Jurkat, Clone E6-1 (cell line): Measurements from ENCODE around the gene PRRC2A.

Experiments
- DNase-seq: peaks from one replicate; pipeline ENCODE4 v3.0.0-alpha.2; 2011; ENCODE audit warnings: low read depth, low spot score
- H3K4me3 ChIP-seq: 2 replicates; pipeline ENCODE4 v1.5.1; 2011; ENCODE audit warnings: mild to moderate bottlenecking, low read length, control low read depth, moderate library complexity

The PRRC2A gene

DNA sequence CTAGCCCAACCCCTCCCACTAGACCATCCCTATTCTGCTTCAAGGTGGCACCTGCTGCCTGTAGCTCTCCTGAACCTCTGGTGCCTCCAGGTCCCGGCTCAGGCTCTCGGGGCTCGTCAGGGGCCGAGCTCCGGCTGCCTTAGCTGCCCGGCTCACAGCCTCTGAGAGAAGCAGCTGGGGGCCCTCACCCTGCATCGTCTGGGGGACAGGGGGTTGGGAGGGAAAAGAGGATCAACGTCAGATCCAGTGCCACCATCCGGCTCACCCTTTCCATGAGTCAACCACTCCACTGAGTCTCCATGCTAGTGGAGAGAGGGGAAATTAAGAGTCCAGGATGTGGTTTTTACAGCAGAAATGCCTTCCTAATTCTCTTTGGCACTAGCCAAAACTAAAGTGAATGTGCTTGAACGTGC is 18.9 kb downstream of the PRRC2A start:
- DNase-seq: no peak
- no peak overlapping the region for H3K4me3 ChIP-seq

DNA sequence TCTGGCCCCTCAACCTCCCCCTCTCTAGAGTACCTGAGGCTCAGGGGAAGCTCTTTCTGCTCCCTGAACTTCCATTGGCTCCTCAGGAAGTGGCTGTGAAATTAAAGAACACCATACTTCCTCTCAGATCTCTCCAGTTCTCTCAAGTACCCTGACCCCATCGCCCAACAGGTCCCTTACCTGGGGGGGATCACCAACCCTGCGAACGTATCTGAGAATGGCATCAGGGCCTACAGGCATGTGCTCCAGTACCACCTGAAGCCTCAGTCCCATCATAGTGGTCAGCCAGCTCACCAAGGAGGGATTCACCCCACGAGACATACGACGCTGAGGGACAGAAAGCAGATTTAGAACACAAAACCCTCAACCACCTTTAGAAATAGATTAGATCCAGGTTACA is 20.1 kb downstream of the PRRC2A start:
- no peak for DNase-seq
- no peak overlapping the region for H3K4me3 ChIP-seq

DNA sequence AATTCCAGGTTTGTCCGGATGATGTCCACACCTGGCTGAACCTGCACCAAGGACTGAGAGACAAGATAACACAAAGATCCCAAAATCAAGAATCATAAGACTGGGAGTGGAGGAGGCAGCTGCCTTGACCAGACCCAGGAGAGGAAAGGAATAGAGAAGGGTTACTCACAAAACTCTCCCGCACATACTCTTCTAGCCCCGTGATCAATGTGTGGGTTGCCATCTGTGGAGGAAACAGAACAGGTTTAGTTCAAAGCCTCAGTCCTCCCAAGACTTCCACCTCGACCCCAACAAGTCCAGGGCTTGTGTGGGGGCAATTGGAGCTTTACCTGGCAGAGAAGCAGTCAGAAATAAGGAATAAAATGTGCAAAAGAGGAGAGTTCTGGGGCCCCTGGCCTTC is 20.9 kb downstream of the PRRC2A start:
- H3K4me3 ChIP-seq: no peak overlapping the region
- DNase-seq: no peak

DNA sequence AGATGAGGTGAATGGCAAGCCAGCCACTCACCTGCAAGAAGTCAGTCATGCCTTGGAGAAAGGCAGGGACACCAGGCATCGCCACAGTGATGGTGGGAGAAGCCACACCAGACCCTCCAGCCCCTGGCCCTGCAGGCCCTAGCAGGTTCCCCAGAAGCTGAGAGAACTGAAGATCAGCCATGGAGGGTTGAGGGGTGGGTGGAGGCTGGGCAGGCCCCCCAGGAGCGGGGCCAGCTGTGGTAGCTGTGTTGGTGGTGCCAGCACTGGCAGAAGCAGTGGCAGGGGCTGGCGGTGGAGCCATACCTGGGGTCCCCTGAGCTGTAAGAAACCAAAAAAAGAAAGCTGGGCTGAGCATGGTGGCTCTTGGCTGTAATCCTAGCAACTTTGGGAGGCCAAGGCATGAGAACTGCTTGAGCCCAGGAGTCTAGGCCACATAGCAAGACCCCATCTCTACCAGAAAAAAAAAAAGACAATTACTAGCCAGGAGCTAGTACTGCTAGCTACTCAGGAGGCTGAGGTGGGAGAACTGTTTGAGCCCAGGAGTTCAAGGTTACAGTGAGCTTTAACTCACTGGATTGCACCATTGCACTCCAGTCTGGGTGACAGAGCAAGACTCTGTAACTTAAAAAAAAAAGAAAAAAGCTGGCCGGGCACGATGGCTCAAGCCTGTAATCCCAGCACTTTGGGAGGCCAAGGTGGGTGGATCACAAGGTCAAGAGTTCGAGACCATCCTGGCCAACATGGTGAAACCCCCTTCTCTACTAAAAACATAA is 22.5 kb downstream of the PRRC2A start:
- no peak overlapping the region for H3K4me3 ChIP-seq
- DNase-seq: no peak

DNA sequence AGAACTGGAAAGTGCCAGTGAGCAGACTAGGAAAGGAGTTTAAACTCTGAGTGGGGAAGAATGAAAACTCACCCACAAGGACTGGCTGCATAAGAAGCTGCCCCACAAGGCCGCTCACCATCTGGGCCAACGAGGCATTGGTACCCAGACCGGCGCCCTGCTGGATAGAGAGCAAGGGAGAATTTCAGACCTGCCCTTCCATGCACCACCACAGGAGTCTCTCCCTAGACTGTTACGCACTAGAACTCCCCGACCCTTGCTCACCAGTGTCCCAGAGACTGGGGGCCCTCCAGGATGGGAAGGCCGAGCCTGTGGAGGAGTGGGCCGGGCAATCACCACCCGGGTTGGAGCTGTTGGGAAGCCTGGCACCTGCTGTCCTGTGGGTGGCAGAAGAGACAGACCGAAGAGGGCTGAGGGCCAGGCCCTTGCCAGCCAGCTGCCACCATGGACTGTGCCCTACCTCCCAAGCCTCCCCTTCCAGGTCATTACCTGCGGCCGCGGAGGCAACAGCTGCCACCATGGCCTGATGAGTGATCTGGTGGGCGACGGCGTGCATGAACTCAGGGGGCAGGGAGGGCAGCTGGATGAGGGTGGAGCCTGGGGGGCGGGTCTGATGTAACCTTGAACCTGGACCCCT is 23.4 kb downstream of the PRRC2A start:
- DNase-seq: no peak
- H3K4me3 ChIP-seq: no peak overlapping the region

DNA sequence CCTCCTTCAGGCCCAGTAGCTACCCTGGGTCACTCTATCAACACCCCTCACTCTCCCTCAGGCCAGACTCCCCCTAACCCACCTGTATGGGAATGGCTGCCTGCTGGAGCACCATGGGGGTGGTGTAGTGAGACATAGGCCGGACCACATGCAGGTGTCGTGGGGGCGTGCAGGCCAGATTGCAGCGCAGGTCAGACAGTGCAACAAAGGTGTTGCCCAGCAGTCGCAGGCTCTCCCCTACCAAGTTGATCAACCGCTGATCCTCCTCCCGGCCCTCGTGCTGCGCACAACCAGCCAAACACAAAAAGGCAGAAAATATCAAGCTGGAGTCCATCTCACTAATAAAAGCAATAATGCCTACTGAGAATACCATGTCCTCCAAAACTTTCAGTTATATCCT is 24.8 kb downstream of the PRRC2A start:
- no peak overlapping the region for H3K4me3 ChIP-seq
- no peak for DNase-seq

DNA sequence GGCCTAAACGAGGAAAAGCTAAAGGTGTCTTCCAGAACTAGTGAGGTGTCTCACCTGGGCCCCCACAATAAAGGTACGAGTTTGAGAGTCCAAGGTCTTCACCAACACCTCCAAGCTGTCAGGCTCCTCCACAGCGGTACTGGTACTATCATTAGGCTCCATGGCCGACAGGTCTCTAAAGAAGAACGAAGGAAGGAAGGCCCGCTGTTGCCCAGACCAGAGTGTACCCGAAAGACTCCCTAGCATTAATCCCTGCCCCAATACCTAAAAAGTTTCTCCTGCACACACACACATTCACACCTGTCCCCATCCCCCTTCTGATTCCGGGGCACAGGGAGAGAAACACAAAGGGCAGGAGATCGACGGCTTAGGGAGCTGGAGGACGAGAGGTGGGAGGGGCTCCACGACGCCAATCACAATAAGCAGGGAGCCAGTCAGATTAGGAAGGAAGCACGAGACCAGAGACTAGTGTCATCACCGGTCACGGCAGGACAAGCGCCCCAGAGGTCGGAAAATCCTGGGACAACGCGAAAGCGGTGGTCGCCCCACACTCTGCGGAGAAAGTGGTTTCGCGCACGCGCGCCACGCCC is 31.2 kb downstream of the PRRC2A start:
- peak overlapping the region; percentile 95 for H3K4me3 ChIP-seq
- DNase-seq: no peak

DNA sequence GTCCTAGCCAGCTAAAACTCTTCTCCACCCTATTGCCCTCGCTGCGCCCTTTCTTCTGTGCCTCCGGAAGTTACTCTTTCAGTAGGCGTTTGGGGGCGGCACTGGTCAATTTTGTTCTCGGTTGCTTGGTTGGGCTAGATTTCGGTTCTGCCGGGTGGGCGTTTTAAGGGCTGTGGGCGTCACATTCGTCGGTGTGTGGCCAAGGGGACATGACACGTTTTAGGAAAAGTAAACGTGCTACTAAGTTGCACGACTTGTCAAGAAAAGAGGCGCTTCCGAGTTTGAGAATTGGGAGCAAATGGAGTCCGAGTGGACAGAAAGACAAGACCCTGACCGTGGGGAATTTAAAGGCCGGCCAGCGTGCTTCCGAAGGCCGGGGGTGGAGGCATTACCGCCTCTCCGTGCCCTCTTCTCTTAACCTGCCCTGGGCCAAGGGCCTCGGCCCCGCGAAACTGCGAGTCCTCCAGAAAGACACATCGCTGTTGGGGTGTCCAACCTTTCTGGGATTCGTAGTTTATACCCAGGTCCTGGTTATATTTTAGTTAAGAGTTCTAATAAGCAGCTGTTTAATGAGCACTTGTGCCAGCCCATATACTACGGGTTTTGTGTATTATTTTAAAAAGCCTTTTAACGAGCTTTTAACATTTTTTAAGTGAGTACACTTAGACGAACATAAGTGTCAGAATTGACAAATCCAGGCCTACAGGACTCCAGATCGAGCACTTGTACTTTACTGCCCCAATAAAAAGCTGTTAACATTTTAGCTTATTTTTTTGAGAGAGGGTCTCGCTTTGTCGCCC is 32.6 kb downstream of the PRRC2A start:
- H3K4me3 ChIP-seq: peak overlapping the region; percentile 95
- DNase-seq: no peak

DNA sequence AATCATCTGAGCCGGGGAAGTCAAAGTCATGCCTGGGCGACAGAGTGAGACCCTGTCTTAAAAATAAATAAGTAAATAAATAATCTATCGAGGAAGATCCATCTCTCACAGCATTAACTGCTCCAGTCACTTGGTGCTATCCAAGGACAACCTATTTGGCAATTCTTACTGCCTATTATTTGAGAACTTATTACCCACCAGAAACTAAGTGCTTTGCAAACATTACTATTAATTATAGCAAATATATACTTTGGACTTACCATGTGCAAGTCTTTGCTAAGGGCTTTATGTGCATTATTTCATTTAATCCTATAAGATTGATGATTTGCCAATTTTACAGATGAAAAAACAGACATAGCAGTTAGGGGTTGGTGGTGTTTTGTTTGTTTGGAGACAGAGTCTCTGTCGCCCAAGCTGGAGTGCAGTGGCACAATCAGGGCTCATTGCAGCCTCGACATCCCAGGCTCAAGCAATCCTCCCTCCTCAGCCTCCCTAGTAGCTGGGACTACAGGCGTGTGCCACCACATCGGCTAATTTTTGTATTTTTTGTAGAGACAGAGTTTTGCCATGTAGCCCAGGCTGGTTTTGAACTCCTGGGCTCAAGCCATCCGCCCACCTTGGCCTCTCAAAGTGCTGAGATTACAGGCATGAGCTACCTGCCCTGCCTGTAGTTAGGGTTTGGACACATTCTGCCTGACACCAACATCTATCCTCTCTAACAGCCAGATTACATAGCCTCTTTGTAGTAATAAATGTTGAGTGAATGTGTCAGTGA is 34.2 kb downstream of the PRRC2A start:
- DNase-seq: no peak
- no peak overlapping the region for H3K4me3 ChIP-seq

DNA sequence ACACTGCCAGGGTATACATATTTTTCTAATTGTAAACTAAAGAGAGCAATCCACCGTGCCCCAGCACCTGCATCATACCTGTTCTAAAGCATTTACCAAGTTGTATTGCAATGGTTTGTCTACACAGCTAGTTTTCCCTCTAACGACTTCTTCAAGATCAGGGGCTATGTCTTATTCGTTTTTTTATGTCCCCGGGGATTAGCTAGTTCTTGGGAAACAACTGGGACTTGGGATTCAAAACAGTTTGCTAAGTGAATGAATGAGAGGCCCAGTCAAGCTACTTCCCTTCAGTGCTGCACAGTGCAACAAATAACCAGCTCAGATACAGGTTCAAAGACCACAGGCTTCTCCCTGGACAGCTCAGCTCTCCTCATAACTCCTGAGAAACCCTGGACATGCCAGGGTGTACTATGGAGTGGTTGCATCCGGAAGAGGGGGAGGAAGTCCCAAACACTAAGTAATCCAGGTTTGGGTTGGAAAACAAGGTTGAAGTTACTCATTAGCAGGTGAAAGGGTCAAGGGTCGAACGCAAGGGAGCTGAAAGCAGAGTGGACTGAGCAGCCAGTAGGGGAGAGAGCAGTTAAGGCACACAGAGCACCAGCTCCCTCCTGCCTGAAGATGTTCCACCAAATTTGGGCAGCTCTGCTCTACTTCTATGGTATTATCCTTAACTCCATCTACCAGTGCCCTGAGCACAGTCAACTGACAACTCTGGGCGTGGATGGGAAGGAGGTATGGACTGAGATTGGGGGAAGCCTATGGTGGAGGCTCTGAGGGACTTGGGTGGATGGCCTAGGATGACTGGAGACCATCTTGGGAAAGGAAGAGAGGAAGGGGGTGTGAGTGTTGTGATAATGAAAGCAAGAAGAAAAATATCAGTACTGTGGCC is 35.1 kb downstream of the PRRC2A start, which contains the start of gene APOM:
TSS of gene APOM (plus strand) at position 546 of the 889 bp plus-strand sequence. CDS start at position 619, 73 bp downstream.
- H3K4me3 ChIP-seq: no peak within 1 kb of the TSS
- DNase-seq: no peak

DNA sequence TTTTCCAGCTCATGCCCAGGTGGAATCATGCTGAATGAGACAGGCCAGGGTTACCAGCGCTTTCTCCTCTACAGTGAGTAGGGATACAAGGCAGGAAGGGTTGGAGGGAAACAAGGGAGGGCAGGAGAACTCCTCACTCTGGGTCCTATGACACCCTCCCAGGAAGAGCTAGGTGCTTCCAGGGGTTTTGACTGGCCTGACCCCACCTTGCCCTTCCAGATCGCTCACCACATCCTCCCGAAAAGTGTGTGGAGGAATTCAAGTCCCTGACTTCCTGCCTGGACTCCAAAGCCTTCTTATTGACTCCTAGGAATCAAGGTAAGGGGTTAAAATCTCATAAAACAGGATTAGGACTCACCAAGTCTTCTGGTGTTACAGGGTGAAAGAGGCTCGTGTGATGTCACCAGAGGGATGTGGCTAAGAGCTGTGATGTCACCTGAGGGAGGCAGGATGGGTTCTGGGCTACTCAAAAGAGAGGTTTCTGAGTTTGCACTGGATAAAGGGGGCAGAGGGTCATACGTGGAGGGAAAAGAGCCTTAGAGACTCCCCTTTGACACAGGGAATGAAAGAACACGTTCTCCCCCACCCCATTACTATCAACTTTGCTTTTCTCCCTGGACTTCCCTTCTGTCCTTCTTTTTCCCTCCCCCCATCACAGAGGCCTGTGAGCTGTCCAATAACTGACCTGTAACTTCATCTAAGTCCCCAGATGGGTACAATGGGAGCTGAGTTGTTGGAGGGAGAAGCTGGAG is 37.1 kb downstream of the PRRC2A start:
- no peak for DNase-seq
- H3K4me3 ChIP-seq: no peak overlapping the region

DNA sequence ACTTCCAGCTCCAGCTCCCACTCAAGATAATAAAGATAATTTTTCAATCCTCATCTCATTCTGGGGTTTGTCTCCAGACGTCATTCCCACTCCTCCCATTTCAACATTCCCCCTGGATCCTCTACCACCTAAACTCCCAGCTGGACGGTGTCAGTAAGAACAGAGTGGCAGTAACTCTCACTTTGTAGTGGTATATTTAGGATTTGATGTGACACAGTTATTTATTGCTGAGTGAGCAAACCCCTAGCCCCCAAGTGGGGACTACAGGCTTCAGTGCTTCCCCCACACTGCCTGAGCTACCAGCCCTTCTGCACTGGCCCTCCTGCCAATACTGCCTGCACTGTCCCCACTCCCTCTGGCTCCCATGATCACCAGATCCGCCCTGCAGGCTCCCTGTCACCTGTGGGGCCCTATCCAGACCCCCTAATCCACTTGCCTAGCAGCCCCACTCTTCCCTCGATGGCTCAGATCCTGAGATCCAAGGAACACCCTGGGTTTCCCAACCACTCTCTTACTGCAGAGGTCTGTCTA is 37.7 kb downstream of the PRRC2A start:
- H3K4me3 ChIP-seq: no peak overlapping the region
- no peak for DNase-seq

DNA sequence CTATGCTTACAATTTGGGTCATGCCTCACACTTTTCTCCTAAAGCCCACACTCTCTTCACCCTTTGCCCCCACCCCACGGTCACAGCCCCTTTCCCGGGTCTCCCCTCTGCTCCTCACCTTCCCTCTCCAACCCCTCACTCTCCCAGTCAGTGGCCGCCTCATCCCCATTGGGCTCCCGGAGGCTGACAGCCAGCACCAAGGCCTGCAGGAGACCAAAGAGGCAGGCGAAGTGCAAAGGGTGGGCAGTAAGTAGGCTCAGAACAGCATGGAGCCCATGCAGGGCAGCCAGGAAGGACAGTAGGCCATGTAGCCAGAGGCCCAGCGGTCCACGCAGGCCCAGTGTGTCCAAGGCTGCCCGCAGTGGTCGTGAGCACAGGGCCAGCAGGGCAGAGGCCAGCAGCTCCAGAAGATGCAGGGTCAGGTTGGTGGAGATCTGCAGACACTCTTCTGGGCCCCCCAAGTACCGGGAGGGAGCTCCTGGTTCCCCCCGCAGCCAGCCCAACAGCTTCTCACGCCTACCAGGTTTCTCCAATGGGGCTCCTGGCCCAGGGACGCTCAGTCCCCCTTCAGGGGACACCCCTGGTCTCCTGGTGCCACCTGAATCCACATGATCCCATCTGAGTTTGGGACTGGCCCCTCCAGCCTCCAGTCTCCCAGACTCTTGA is 38.6 kb downstream of the PRRC2A start:
- DNase-seq: no peak
- H3K4me3 ChIP-seq: peak overlapping the region; percentile 88

DNA sequence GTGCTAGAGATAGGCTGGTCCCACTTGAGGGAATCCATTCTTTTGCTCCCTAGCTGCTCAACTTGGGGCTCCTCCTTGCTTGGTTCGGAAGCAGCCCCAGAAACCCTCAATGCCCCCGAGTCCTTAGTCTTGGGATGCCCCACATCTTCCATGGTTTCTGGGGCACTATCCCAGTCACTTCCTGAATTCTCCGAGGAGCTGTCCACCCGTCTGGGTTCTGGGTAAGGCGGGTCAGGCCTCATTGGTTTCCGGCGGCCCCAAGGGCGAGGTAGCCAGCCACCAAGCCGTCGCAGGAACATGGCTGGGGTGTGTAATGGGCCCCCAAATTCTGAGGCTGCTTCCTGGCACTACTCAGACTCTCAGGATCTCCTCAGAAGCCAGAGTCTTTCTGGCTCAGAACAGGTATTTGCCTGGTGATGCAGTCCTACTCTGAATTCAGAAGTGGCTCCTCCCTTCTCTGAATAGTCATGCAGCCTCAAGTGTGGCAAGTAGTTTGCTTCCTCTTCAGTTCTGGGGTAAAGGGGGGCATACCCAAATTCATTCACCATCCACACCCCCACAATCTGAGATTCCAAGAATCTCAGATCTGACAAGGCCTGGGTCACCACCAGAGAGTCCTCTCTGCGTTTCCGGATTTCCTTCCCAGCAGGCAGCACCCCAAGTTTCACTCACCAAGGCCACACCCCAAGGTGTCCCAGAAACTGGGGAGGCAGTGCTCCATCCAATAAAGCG is 39.3 kb downstream of the PRRC2A start:
- H3K4me3 ChIP-seq: peak overlapping the region; percentile 88
- no peak for DNase-seq

DNA sequence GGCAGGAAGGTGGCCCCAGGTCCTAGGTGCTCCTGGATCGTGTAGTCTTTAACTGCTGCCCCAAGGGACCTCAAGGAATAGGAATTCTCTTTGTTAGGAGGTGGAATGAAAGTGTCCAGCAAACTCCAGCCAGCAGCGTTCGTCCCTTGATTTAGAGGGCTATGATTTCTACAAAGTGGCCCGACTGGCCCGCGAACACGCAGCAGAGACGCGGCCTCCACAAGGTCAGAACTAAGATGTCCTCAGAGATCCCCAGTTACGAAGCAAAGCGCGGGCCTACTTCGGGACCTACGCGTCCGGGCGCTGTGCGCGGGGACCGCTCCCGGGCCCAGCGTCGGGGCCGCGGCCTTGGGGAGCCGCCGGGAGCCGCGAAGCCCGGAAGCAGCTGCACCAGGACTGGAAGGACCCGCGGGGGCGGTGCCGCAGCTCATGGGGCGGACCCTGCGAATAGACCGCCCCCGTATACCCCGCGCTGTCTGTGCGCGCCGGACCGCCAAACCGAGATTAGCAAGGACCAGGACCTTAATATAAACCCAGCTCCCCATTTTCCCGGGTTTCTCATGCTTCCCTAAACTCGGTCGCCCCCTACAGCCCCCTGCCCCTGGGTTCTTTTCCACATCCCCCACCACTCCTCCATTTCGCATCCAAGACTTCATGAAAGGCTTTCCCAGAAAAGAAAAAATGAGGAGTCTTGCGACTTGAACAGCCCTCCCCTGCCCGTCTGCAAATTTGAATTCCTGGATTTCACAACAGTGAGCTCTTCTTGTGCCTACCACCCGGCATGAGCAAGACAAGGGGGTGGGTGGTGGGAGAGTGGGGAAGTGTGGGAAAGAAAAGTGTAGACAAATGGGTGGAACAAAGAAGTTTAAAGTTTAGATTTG is 40.1 kb downstream of the PRRC2A start, which contains the start of gene C6orf47:
TSS of gene C6orf47 (minus strand) at position 398 of the 881 bp plus-strand sequence. CDS start 831 bp downstream, outside the sequence.
- peak within 1 kb of the TSS; percentile 88 for H3K4me3 ChIP-seq
- peak; percentile 73 for DNase-seq
